ENCODE data around the gene REM2.
A peak's percentile ranks its signal among the peaks of the same experiment; 100 is the strongest.
"Not testable (repeated sequence)": the region's sequence is repeated elsewhere in the genome, so short reads cannot be mapped to it uniquely, and the experiment has no call there.

The REM2 gene

DNA sequence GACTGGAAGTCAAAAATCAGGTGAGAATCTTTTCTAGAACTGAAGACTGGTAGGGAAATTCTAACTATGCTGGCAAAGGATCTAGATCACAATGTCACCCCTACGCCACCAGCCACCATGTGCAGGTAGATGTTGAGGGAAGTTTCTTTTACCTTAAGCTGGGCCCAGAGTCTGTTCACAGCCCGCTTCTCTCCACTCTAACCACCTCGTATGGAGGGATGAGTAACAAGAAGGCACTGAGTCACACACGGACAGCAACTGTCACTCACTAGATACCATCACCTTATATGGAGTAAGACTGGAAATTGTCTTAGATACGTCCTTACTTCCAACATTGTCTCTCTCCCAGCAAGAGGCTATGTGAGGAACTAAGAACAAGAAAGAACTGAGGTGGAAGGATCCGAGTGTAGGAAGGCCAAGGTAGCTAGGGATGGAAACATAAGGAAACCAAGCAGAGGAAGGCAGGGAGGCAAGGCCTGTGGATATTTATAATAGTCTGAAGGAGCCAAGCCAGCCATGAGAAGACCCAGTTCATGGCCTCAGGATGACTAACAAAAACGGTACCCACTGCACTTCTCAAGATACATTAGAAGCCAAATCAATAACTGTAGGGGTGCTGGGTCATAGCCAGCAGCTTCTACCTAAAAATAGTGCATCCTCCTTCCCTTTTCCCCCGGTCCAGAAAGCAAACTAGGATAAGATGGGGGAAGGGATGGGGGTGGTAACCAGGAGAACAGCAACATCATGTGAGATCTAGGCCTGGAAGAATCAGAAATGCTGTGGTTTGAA is 15.5 kb downstream of the REM2 start:
- no peak for DNase-seq

DNA sequence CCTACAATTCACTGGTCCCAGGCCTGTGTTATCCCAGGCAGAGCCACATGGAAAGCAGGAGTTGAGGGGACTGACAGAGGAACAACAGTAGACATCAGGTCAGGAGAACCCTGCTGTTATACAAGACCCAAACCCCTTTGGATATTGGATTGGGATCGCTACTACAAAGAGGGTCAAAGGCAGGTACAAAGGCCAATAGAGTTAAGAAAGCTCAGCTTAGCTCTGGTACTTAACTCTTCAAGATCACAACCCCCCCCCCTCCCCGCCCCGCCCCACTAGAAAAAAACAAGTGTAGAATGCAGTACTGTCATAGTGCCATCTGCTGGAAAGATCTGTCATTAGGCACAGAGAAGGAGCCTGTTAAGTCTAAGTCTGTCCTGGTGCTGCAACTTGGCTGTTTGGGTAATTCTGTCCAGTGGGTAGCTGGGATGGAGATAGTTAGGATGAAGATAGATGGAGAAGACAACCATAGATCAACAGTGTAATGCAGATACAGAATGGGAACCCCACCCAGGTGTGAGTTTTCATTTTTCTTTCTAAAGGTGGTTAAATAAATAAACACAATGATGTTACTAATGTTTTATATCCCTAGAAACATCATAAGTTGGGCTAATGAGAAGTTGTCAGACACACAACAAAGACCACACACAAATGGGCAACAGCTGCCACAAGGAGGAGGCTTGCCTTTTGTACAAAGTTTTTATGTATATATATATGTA is 17.2 kb downstream of the REM2 start:
- DNase-seq, result no peak

DNA sequence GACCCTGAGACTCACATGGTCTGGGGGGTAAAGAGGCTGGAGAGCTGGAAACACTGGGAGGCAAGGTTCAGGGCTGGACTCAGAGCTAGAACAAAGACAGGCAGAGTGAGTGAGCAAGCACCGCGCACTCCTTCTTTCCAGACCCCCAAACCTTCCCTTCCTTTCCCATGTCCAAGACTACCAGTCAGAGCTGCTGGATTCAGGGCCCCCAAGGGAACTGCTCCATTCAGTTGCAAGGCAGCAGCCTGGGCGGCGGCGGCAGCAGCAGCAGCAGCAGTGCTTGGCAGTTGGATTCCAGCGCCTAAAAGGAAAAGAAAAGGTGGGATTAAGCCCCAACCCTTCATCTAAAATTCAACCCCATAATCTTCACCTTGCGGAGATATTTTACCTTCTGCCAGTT is 18.8 kb downstream of the REM2 start:
- DNase-seq, result no peak

DNA sequence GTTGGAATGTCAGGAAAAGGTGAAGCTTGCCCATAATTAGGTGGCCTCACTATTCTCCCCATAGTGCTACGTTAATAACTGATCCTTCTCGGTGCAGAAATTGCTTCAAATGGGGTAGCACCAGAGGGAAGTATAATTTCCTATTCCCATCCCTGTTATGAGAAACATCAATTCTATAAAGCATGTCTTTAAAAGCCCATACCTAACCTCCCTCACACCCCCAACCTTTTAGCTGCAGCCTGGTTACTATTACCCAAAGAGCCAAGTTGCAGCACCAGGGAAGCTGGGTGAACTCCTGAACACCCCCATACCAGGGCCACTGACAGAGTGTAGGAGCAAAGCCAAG is 20.7 kb downstream of the REM2 start:
- DNase-seq, result no peak

DNA sequence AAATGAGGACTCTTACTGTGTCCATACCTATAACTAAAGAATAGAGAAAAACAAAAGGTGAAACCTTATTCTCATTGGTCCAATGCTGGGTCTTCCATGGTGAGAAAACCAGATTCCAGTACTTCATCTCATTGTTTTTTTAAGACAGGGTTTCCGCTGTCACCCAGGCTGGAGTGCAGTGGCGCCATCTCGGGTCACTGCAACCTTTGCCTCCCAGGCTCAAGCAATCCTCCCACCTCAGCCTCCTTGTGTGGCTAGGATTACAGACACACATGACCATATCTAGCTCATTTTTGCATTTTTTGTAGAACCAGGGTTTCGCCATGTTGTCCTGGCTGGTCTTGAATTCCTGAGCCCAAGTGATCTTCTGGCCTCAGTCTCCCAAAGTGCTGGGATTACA is 22.6 kb downstream of the REM2 start:
- no peak for DNase-seq

DNA sequence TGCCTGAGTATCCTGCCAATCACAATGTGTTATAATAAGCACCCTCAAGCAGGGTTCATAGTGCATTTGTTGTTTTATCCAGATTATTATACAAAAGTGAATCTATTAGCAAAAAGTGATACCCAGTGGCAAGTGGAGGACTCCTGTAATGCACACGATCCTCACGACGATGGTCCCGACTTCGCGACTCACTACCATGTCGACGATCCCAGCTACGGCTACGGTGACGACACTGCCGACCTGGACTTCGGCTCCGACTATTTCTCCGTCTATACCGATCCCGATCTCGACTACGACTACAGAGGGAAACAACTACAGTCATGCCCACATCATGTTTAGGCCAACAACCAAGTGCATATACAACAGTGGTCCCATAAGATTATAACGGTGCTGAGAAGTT is 23.1 kb downstream of the REM2 start:
- DNase-seq, result no peak

DNA sequence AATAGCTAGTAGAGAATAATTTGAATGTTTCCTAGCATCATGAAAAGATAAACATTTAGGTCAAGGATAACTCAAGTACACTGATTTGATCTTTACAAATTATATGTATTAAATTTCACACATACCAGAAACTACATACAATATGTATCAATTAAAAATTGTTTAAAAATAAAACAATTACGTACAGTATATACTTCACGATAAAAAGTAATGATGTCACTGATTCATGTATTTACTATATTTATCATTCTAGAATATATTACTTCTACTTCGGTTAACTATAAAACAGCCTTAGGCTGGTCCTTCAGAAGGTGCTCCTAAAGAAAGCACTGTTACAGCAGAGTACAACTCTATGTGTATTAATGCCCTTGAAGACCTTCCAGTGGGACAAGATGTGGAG is 24.4 kb downstream of the REM2 start:
- DNase-seq, result no peak

DNA sequence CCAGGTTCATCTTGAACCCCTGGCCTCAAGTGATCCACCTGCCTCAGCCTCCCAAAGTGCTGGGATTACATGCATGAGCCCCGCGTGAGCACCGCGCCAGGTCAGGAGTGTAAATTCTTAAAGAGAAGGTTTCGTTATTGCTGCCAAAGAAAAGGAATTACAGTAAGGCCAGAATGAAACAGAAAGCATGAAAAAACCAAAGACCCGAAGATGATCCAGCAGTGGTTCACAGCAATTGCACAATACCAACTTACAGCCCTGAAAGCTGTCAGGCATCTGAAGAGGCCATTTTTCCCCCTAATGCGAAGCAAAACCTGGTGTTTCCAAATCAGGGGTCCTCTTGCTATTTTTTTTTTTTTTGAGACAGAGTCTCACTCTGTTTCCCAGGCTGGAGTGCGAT is 25.6 kb downstream of the REM2 start:
- DNase-seq, result no peak

DNA sequence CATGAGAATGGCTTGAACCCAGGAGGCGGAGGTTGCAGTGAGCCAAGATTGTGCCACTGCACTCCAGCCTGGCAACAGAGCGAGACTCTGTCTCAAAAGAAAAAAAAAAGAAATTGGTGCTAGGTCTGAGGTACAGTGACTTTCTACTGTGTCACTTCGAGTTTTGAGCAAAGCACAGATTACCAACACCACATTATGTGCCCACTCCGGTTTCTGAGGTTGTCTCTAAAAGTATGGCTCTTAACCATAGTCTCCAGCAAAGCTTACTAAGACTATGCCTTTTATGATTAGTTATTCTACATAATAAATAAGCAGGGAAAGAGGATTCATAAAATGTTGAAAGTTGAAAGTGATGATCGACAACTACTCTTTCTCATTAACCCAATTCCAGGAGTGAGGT is 27.9 kb downstream of the REM2 start:
- no peak for DNase-seq

DNA sequence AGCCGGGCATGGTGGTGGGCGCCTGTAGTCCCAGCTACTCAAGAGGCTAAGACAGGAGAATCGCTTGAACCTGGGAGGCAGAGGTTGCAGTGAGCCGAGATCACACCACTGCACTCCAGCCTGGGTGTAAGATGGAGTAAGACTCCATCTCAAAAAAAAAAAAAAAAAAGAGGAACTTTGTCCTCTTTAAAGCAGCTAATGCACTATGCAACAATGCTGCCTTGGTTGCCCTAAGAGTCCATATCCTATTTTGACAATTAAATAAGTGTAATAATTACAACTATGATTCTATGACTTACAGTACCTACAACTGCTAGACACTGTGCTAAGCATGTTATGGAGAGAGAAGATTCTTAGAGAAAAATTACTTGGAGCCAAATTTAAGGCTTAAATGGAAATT is 31.8 kb downstream of the REM2 start:
- DNase-seq, result not testable (repeated sequence)

DNA sequence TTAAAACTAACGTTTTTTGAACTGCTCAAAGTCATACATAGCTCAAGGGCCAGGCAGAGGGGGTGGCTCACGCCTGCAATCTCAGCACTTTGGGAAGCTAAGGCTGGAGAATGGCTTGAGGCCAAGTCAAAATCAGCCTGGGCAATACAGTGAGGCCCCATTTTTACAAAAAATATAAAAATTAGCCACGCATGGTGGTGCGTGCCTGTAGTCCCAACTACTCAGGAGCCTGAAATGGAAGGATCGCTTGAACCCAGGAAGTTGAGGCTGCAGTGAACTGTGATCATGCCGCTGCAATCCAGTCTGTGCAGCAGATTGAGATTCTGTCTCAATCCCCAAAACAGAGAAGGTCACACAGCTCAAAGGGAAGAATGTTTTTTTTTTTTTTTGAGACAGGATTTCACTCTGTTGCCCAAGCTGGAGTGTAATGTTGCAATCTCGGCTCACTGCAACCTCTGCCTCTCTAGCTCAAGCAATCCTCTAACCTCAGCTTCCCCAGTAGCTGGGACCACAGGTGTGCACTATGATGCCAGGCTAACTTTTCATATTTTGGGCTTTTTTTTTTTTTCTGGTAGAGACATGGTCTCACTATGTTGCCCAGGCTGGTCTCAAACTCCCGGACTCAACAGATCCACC is 33.0 kb downstream of the REM2 start:
- DNase-seq, result no peak

DNA sequence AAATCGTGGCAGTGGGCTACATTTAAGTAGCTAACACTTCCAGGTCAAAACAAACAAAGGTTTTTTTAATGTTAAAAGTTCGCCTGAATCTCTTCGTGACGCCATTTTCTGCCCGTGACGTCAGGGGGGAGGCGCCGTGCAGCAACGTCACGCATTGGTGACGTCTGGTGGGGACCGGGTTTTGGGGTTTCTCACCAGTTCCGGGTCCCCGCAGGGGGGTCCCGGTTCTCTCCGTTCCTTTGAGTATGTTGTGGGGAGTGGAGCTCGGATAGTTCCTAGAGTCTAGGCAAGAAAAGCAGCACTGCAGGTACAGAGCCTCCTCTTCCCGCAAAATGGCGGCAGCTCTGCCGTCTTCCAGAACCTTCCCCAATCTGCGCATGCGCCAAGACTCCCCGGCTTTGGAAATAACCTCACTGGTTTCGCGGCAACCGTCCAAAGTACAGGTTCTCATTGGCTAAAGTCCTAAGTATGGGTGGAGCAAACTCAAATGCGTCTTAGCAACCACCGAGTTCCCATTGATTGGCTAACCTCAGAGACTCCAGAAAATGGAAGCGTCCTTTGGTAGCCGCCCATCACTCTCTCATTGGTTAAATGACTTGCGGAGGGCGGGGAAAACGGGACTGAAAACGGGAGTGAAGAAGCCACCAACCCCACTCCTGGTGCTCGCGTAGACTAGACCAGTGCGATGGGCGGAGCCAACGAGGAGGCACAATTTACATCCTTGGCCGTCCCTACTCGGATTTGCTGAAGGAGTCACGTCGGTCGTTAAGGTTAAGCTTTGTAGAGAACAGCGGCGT is 36.0 kb downstream of the REM2 start, which contains the start of gene RBM23:
Gene RBM23 (minus strand): TSS at position 346 of the 797 bp plus-strand sequence.
- peak; percentile 100 for DNase-seq

DNA sequence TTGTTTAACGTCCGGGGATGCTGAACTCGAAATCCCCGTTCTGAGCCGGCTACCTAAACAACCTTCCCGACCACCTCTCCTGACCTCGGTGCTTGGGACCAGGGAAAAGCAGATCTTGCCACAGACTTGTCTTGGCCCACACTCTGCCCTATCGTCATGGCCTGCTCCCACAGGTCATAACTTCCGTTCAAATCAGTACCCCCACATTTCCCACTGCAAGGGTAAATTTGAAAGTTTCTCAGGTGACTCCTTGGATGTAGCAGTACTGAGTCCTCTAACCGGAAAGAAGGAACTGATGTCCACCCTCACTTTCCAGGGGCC is 36.5 kb downstream of the REM2 start:
- DNase-seq, result no peak

DNA sequence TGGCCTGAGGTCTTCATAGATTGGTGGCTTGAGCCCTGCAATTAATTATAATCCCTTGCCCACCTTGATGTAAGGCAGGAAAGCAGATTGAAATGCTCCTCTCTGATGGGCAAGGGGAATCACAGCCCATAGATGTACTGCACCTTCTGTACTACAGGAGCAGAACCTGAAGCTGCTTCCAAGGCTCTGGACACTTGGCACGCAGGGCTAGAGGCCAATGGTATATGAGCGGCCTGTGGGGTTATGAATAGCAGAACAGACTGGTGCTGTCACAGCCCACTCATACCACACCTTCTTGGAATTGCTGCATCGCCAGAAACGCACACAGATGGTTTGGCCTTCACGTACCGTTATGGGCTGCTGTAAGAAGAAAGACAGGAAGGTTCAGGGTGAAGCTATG is 37.7 kb downstream of the REM2 start:
- DNase-seq, result no peak

DNA sequence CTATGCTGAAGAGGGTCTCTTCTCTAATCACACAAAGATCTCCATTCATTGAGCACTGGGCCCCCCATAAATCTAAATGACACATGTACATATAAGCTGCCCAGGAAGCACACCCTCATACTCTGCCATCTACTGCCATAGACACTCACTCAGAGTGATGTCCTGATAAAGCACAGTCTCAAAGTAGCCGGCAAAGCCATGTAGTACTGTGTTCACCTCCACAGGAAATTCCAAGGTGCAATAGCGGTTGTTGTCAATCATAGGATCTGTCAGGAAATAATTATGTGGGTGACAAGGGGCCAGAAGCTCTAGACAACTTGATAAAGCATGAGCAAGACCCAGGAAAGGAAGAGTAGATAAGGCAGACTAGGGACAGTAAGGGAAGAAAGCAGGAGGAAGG is 39.3 kb downstream of the REM2 start:
- DNase-seq, result no peak

DNA sequence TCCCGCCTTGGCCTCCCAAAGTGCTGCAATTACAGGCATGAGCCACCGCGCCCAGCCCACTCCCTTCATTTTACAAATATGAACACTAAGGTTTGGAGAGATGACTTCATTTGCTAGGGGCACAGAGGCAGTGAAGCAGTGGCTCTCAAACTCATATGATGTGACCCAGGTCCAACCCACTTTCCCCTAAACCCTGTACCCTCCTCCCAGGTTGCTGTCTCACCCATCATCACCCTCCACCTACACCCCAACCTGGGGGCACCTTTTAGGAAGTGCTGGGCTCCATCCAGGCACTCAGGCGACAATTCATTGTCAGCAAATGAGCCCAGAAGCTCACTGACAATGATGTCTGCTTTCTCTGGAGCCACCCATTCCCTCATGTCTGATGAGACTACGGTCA is 40.7 kb downstream of the REM2 start:
- no peak for DNase-seq

DNA sequence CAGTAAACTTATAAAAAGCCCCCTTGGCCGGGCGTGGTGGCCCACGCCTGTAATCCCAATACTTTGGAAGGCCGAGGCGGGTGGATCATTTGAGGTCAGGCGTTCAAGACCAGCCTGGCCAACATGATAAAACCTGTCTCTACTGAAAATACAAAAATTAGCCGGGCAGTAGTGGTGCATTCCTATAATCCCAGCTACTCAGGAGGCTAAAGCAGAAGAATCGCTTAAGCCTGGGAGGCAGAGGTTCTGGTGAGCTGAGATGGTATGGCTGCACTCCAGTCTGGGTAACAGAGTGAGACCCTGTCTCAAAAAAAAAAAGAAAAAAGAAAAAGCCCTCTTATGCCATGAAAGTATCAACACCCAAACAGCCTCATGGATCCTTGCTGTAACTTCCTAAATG is 42.5 kb downstream of the REM2 start:
- no peak for DNase-seq

DNA sequence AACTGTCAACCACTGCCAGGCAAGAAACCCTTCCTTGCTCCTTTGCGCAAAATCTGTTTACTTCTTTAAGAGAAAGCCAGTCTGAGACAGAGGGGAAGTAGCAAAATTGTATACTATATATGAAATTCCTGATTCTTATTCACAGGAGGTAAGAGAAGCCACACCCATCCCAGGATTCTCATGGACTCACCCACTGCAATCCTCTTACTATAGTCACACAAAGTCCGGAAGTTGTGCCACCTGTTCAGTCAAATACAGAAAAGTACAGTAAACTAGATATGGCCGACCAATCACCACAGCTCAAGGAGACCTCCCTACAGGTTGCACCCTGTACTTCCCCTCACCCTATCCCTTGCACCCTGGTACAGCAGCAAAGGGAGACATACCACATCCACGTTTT is 43.3 kb downstream of the REM2 start:
- no peak for DNase-seq

DNA sequence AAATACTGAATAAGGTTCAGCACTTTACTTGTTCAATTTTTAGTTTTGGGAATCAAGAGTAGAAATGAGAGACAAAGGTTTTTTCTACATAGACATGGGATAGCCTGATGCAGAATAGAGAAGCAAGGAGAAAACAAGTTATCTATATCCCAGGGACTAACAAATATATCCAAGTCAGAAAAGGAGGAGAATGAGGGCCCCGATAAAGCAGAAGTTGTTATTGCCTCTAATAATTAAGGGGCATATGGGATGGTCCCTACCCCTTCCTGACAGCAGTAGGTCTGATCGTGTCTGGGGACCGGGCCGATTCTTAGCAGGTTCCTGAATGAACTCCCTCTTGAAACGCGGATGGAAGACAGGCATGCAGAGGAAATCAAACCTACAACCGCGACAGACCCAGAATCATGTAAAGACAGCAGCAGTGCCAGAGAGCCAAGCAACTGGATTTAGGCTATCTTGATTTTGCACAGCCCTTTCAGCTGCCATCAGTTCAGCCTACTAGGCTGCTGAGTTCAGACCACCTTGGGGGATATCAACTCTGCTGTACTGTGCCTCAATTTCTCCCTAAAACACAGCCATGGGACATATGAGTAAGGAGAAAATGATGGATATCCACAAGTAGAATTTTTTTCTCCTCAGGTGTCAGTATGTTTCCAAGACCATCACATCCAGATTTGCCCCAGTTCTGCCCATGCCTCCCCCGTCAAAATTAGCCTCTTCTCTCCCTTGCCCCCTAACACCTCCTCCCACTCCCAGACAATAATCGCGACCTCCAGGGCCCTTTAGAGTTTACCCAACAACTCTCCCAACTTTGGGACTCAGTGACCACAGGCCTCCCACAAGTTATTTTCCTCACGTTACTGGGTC is 45.4 kb downstream of the REM2 start:
- DNase-seq, result no peak

DNA sequence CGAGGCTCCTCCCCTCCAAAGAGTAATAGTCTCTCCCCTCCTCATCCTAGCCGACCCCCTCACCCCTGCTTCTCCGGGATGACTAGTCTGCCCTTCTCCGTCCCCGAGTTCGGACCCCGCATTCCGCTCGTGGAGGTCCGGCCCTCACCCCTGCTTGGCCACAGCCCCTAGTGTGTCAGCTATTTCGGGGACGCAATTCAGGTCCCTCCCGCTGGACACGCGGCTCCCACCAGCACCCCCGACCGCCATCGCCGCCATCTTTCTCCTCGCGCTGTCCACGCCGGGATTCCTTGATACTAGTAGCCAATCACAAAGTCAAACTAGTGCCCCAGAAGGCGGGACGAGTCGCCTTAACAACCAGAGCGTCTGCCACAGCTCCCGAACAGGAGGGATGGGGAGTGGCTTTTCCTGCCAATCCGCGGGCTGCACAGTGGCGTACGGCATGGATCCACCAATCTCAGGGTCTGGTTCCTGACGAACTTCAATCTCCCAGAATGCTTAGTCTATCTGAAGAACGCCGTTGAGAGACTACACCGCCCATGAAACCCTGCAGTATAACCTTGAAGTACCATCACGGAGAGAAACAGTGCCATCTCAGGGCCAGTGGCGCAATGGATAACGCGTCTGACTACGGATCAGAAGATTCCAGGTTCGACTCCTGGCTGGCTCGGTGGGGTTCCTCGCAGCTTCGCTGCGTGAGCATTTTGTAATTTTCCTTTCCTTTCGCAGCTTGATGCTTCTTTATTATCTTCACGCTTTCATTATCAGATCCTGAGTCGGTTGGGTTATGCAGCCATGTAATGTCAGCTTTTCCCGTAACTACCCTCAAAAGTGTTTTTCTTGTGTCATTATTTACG is 46.3 kb downstream of the REM2 start, which contains the start of gene PRMT5:
Gene PRMT5 (minus strand): TSS at position 273 of the 857 bp plus-strand sequence. CDS start 15 bp downstream, at position 258.
- DNase-seq, result peak; percentile 99

DNA sequence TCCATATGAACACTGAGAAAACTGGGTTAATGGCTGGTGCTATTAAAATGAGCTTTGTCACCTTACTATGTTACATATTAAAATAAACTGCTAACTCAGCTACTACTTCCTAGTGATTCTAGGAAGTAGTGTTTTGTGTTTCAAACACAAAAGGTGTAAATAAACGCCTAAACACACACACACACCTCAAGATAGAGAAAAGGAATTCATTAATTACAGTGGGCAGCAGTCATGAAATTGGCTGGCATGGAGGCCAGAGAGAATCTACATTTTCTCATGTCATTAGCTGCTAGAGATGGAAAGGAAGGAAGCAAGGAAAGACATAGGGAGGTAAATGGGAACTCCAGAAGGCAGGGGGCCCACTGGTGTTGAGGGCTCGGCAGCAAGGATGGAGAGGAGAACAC is 46.9 kb downstream of the REM2 start:
- DNase-seq, result peak; percentile 62

All from NCI-H774 (cell line).